Motor neuron (in vitro differentiated cells): Measurements from ENCODE around the gene CCDC57. TPM values are rescaled to one million over a fixed set of nuclear protein-coding genes. Genes with fewer than 3 reads are reported as not detected.

Experiments
- ATAC-seq, 8 experiments: fragments of 200-7000 bp; cut with Tn5 transposase; replicated peaks in 6 of 8; 2 replicates each; pipeline ENCODE4 v1.8.0; 2021; ENCODE audit warnings: mild to moderate bottlenecking in 8 of 8, moderate library complexity in 8 of 8
- H3K27ac ChIP-seq, 2 donors: fragments of 250-450 bp; sonication (Bioruptor Pico); 2 replicates each; pipeline ENCODE4 v1.9.0; 2021; ENCODE audit warnings: antibody characterized with exemption in 2 of 2, mild to moderate bottlenecking in 2 of 2, moderate library complexity in 1 of 2
- H3K4me1 ChIP-seq, 2 donors: fragments of 250-450 bp; sonication (Bioruptor Pico); replicated peaks in 1 of 2; 2 replicates each; pipeline ENCODE4 v1.6.1; 2021; ENCODE audit warnings: antibody characterized with exemption in 2 of 2, mild to moderate bottlenecking in 2 of 2, moderate library complexity in 1 of 2
- H3K4me3 ChIP-seq, 5 donors: fragments of 250-450 bp; sonication (Bioruptor Pico); 2 replicates each; pipeline ENCODE4 v1.9.0; 2021; ENCODE audit warnings: antibody characterized with exemption in 5 of 5, mild to moderate bottlenecking in 5 of 5, moderate library complexity in 4 of 5
- WGBS, 10 experiments: fragments of 450-650 bp; shearing (Covaris generic); methylation state at CpG; one replicate each; pipeline ENCODE4 v1.0.0; 2022; 5-methylcytosine and 5-hydroxymethylcytosine counted together
- in situ Hi-C, 9 experiments: fragments of 400-800 bp; cut with MboI; loops; one replicate each; pipeline ENCODE4 v1.15.0; 2021; ENCODE audit warnings: low sequenced_read_pairs in 9 of 9, low pct_unique_long_range_greater_than_20kb in 2 of 9; ENCODE audit not compliant: unreplicated experiment in 9 of 9
- total RNA-seq, 8 experiments: library from RNA; unstranded; fragments of 300-600 nt; gene quantifications; 2 replicates each; pipeline versions ENCODE4 v1.2.3 to v1.2.4, GENCODE V29; 2022

CCDC57 gene
- total RNA-seq, 8 experiments from 2014 or later, result 13.6 to 68.8 (median 26.1) TPM

GRCh38 chr17:82164853-82165252 lies 47.8 kb downstream of the CCDC57 start:
- no peak overlapping the region for H3K4me3 ChIP-seq
- H3K4me1 ChIP-seq, result no peaks in the 10 kb centered on the region
- no peak overlapping the region for H3K27ac ChIP-seq
- no peak for ATAC-seq
- 90 to 100% (median 100%) methylated on average over 2 to 3 of the region's 3 CpGs for WGBS, 10 experiments
- in situ Hi-C loops, result loop anchor here in 2 of 9 experiments (25.0 kb wide), 1 partner anchor 128 kb away; the partner anchor contains the start of genes DCXR (in 2 of the 2) and RAC3 (in 2 of the 2)

DNA sequence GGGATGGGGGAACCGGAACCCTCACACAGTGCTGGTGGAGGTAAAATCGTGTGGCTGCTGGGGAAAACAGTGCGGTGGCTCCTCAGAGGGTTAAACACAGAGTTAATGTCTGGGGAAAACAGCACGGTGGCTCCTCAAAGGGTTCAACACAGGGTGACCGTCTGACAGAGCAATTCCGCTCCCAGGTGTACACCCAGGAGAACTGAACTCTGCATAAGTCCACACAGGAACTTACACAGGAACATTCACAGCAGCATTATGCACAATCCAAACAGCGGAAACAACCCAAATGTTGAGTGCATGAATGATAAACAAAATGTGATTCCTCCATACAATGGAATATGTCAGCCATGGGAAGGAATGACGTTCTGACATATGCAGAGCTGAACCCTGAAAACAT lies 51.4 kb downstream of the CCDC57 start:
- in situ Hi-C loops, result loop anchor here in 2 of 9 experiments (25.0 kb wide), 1 partner anchor 124 kb away; the partner anchor contains the start of genes DCXR (in 2 of the 2) and RAC3 (in 2 of the 2)
- 80 to 100% (median 98%) methylated on average over 2 to 8 of the region's 8 CpGs; no CpG with 5 or more reads in 3 of the 10 experiments for WGBS, 10 experiments
- ATAC-seq, result no peak
- no peak overlapping the region for H3K27ac ChIP-seq
- H3K4me3 ChIP-seq, result no peak overlapping the region
- H3K4me1 ChIP-seq, result no peaks in the 10 kb centered on the region

DNA sequence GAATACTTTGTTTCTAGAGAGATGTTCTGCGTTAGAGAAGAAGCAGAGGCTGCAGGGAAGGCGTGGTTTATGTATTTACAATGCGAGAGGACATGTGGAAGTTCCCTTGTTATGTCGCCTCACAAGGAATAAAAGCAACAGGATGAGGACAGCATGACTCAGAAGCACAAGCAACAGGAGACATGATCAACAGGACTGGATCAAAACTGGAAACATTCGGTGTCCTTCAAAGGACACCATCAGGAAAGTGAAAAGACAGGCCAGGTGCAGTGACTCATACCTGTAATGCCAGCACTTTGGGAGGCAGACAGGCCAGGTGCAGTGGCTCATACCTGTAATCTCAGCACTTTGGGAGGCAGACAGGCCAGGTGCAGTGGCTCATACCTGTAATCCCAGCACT lies 52.6 kb downstream of the CCDC57 start:
- H3K27ac ChIP-seq, result no peak overlapping the region
- 40 to 100% (median 77%) methylated on average over 1 to 5 of the region's 5 CpGs for WGBS, 10 experiments
- peak in 2 of 8 experiments; percentile 58 to 82 for ATAC-seq
- H3K4me1 ChIP-seq, result no peaks in the 10 kb centered on the region
- in situ Hi-C loops, result loop anchor here in 2 of 9 experiments (25.0 kb wide), 1 partner anchor 123 kb away; the partner anchor contains the start of genes DCXR (in 2 of the 2) and RAC3 (in 2 of the 2)
- no peak overlapping the region for H3K4me3 ChIP-seq

GRCh38 chr17:82158825-82159224 lies 53.8 kb downstream of the CCDC57 start:
- no peak for ATAC-seq
- H3K4me1 ChIP-seq, result no peaks in the 10 kb centered on the region
- no peak overlapping the region for H3K27ac ChIP-seq
- 80 to 100% (median 80%) methylated on average over 1 to 9 of the region's 10 CpGs; no CpG with 5 or more reads in 4 of the 10 experiments for WGBS, 10 experiments
- H3K4me3 ChIP-seq, result no peak overlapping the region
- in situ Hi-C loops, result loop anchor here in 3 of 9 experiments (10.0 to 25.0 kb wide), 2 partner anchors 122 to 124 kb away; partner anchors contain the start of genes DCXR (in 3 of the 3) and RAC3 (in 3 of the 3)

- ATAC-seq, result no peak
- Histone ChIP-seq H3K27ac (no peak overlapping the region), H3K4me3 (no peak overlapping the region), H3K4me1 (no peaks in the 10 kb centered on the region)
- in situ Hi-C loops, result loop anchor here in 3 of 9 experiments (10.0 to 25.0 kb wide), 2 partner anchors 120 to 123 kb away; partner anchors contain the start of genes DCXR (in 3 of the 3) and RAC3 (in 3 of the 3)
- 50 to 100% (median 72%) methylated on average over 1 to 7 of the region's 36 CpGs; no CpG with 5 or more reads in 5 of the 10 experiments for WGBS, 10 experiments
These were observed 55.3 kb downstream of the CCDC57 start for GRCh38 chr17:82157046-82158035.

GRCh38 chr17:82156284-82156925 lies 56.2 kb downstream of the CCDC57 start:
- in situ Hi-C loops, result loop anchor here in 3 of 9 experiments (10.0 to 25.0 kb wide), 2 partner anchors 119 to 122 kb away; partner anchors contain the start of genes DCXR (in 3 of the 3) and RAC3 (in 3 of the 3)
- Histone ChIP-seq H3K4me3 (no peak overlapping the region), H3K27ac (no peak overlapping the region), H3K4me1 (no peaks in the 10 kb centered on the region)
- WGBS, 10 experiments, result 88 to 100% (median 98%) methylated on average over 1 to 11 of the region's 14 CpGs; no CpG with 5 or more reads in 4 of the 10 experiments
- no peak for ATAC-seq

GRCh38 chr17:82155606-82156005 lies 57.0 kb downstream of the CCDC57 start:
- in situ Hi-C loops, result loop anchor here in 3 of 9 experiments (10.0 to 25.0 kb wide), 2 partner anchors 118 to 121 kb away; partner anchors contain the start of genes DCXR (in 3 of the 3) and RAC3 (in 3 of the 3)
- Histone ChIP-seq H3K4me3 (no peak overlapping the region), H3K27ac (no peak overlapping the region), H3K4me1 (no peaks in the 10 kb centered on the region)
- 62 to 84% methylated on average over 2 to 6 of the region's 9 CpGs; no CpG with 5 or more reads in 8 of the 10 experiments for WGBS, 10 experiments
- ATAC-seq, result no peak

DNA sequence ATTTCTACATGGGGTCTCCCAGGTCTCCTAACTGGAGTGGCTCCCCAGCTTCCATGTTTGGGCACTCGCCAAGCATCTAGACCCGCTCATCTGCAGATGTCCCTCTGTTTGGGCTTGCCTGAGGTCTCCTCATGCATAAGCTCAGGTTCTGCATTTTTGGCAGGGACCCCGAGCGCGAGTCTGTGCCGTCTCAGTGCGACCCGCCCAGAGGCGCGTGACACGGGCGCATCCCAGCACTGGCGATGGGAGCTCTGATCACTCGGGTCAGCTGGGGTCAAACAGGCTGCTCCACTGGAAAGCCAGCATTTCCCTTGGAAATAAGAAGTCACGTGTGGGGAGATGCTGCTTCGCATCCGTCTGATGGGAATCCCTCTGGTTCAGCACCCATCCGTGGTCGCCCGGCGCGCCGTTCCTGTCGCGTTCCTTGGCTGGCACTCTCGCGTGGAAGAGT lies 57.7 kb downstream of the CCDC57 start:
- in situ Hi-C loops, result loop anchor here in 3 of 9 experiments (10.0 to 25.0 kb wide), 2 partner anchors 118 to 120 kb away; partner anchors contain the start of genes DCXR (in 3 of the 3) and RAC3 (in 3 of the 3)
- Histone ChIP-seq H3K27ac (no peak overlapping the region), H3K4me1 (no peaks in the 10 kb centered on the region), H3K4me3 (no peak overlapping the region)
- 93 to 100% (median 98%) methylated on average over 2 to 13 of the region's 27 CpGs; no CpG with 5 or more reads in 5 of the 10 experiments for WGBS, 10 experiments
- ATAC-seq, result peak in 2 of 8 experiments; percentile 8 to 21

DNA sequence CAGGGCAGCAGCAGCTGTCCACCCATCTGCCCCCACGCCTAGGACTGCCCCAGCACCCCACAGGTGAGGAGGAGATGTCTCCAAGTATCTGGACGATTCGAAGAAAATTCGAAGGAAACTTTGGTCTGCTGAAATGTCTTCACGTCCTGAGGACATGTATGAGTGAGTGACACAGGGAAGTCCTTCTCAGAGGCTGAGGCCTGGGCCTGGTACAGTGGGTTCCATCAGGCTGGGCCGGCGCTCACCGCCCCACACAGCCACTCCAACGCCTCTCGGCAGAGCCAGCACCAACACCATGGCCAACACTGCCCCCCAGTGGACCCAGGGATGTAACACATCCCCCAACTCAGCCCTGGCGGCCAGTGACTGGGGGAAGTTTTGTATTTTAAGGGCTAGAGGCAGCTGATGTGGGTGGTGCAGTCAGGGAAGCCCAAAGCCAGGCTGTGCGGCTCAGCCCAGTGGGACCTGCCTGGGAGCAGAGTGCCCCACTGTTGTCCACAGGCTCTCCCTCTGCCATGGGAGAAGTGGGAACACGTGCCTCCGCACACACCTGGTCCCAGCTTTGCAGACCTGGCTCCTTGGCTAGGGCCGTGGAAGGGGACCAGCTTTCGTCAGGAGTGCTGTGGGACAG lies 58.8 kb downstream of the CCDC57 start:
- WGBS, 10 experiments, result 17 to 75% (median 67%) methylated on average over 4 to 6 of the region's 16 CpGs; no CpG with 5 or more reads in 7 of the 10 experiments
- in situ Hi-C loops, result loop anchor here in 3 of 9 experiments (10.0 to 25.0 kb wide), 2 partner anchors 117 to 119 kb away; partner anchors contain the start of genes DCXR (in 3 of the 3) and RAC3 (in 3 of the 3)
- Histone ChIP-seq H3K27ac (no peak overlapping the region), H3K4me1 (no peaks in the 10 kb centered on the region), H3K4me3 (no peak overlapping the region)
- ATAC-seq, result peak; percentile 88 to 98 (median 94)

DNA sequence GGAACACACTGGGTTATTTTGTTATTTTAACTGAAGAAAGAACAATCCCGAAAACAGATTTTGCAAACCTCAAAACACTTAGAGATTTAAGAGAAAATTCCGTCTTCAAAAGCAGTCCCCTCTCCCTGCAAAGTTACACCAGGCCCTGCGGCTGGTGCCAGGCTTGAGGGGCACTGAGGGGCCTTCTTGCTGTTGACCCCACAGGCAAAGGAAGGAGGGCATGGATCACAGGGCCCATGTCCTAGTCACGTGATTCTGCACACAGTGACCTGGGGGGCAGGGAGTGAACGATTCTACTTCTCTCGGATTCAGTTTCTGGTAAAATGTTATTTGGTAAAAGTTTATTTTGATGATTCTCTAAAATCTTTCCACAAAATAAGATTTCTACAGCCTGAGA lies 59.3 kb downstream of the CCDC57 start:
- H3K4me1 ChIP-seq, result no peaks in the 10 kb centered on the region
- 66 to 100% (median 91%) methylated on average over 1 to 6 of the region's 6 CpGs; no CpG with 5 or more reads in 3 of the 10 experiments for WGBS, 10 experiments
- no peak overlapping the region for H3K4me3 ChIP-seq
- H3K27ac ChIP-seq, result no peak overlapping the region
- in situ Hi-C loops, result loop anchor here in 3 of 9 experiments (10.0 to 25.0 kb wide), 2 partner anchors 116 to 118 kb away; partner anchors contain the start of genes DCXR (in 3 of the 3) and RAC3 (in 3 of the 3)
- ATAC-seq, result no peak

- in situ Hi-C loops, result loop anchor here in 3 of 9 experiments (10.0 to 25.0 kb wide), 2 partner anchors 115 to 118 kb away; partner anchors contain the start of genes DCXR (in 3 of the 3) and RAC3 (in 3 of the 3)
These were observed 59.9 kb downstream of the CCDC57 start for GRCh38 chr17:82152556-82153294.

More at GRCh38 chr17:82152556-82153294, 59.9 kb downstream of the CCDC57 start:
- H3K4me1 ChIP-seq, result no peaks in the 10 kb centered on the region
- 0 to 93% (median 40%) methylated on average over 1 to 2 of the region's 22 CpGs; no CpG with 5 or more reads in 7 of the 10 experiments for WGBS, 10 experiments
- ATAC-seq, result no peak
- H3K4me3 ChIP-seq, result no peak overlapping the region
- H3K27ac ChIP-seq, result no peak overlapping the region
